HL-60 (cell line): ENCODE results near the gene EPN1.
"Not testable (repeated sequence)": the region's sequence is repeated elsewhere in the genome, so short reads cannot be mapped to it uniquely, and the experiment has no call there.

ENCODE experiments used
- DNase-seq, 2 experiments: peaks; one replicate each; pipeline ENCODE4 v3.0.0-alpha.2; 2010 to 2020; ENCODE audit warnings: low read depth in 1 of 2, low spot score in 1 of 2
- H3K27ac ChIP-seq: fragments of 250-450 bp; sonication (Bioruptor Pico); replicated peaks from 2 replicates; pipeline ENCODE4 v1.5.1; 2020; ENCODE audit warnings: mild to moderate bottlenecking, moderate library complexity
- H3K27me3 ChIP-seq: fragments of 250-450 bp; sonication (Bioruptor Pico); 2 replicates; pipeline ENCODE4 v1.5.1; 2021; ENCODE audit warnings: mild to moderate bottlenecking, moderate library complexity; ENCODE audit not compliant: insufficient read depth, poor library complexity, severe bottlenecking
- H3K4me3 ChIP-seq: replicated peaks from 2 replicates; pipeline ENCODE4 v1.5.1; 2011; ENCODE audit warnings: mild to moderate bottlenecking, control low read depth, low read length; ENCODE audit not compliant: insufficient read depth
- CTCF ChIP-seq: IDR thresholded peaks from one replicate; pipeline ENCODE4 v1.5.1; 2011; ENCODE audit warnings: low read length, control low read depth, inconsistent platforms; ENCODE audit not compliant: insufficient read depth
- GABPA ChIP-seq: IDR thresholded peaks from 2 replicates; pipeline ENCODE4 v1.6.1; 2012; ENCODE audit warnings: low read depth
- POLR2AphosphoS5 ChIP-seq: IDR thresholded peaks from 2 replicates; pipeline ENCODE4 v1.6.1; 2012; ENCODE audit warnings: low read depth
- SPI1 ChIP-seq: IDR thresholded peaks from 2 replicates; pipeline ENCODE4 v1.6.1; 2012; ENCODE audit warnings: low read depth, mild to moderate bottlenecking, borderline replicate concordance
- TF ChIP-seq, protein P1 (sequence below): IDR thresholded peaks from 2 replicates; pipeline ENCODE4 v1.6.1; 2012; ENCODE audit warnings: low read depth; ENCODE audit not compliant: insufficient replicate concordance

The EPN1 gene

DNA sequence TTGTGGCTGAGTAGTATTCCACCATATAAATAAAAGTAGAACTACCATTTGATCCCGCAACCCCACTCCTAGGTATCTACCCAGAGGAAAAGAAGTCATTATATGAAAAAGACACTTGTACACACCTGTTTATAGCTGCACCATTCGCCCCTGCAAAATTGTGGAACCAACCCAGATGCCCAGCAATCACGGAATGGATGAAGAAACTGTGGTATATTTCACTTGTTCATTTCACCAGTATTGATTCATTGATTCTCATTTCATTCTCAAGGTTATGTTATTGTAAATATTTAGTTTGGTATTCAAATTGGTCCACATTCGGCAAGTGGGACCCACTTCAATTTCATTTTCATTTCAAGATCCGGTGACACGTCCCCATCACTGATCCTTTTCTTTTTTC lies 75.7 kb downstream of the EPN1 start:
- DNase-seq = no peak
- Histone ChIP-seq H3K27ac (no peak overlapping the region), H3K4me3 (no peak overlapping the region), H3K27me3 (no peaks in the 10 kb centered on the region)
- TF ChIP-seq, protein P1, sequence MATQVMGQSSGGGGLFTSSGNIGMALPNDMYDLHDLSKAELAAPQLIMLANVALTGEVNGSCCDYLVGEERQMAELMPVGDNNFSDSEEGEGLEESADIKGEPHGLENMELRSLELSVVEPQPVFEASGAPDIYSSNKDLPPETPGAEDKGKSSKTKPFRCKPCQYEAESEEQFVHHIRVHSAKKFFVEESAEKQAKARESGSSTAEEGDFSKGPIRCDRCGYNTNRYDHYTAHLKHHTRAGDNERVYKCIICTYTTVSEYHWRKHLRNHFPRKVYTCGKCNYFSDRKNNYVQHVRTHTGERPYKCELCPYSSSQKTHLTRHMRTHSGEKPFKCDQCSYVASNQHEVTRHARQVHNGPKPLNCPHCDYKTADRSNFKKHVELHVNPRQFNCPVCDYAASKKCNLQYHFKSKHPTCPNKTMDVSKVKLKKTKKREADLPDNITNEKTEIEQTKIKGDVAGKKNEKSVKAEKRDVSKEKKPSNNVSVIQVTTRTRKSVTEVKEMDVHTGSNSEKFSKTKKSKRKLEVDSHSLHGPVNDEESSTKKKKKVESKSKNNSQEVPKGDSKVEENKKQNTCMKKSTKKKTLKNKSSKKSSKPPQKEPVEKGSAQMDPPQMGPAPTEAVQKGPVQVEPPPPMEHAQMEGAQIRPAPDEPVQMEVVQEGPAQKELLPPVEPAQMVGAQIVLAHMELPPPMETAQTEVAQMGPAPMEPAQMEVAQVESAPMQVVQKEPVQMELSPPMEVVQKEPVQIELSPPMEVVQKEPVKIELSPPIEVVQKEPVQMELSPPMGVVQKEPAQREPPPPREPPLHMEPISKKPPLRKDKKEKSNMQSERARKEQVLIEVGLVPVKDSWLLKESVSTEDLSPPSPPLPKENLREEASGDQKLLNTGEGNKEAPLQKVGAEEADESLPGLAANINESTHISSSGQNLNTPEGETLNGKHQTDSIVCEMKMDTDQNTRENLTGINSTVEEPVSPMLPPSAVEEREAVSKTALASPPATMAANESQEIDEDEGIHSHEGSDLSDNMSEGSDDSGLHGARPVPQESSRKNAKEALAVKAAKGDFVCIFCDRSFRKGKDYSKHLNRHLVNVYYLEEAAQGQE = no peak
- TF ChIP-seq GABPA (no peak), SPI1 (no peak), POLR2AphosphoS5 (no peak), CTCF (no peak)

- no peak for DNase-seq
- TF ChIP-seq SPI1 = no peak
- TF ChIP-seq CTCF = no peak
- TF ChIP-seq POLR2AphosphoS5 = no peak
- TF ChIP-seq GABPA = no peak
- TF ChIP-seq, protein P1 = no peak
- no peaks in the 10 kb centered on the region for H3K27me3 ChIP-seq
- H3K27ac ChIP-seq = no peak overlapping the region
- no peak overlapping the region for H3K4me3 ChIP-seq
Observed at GRCh38 chr19:55753401-55753800, 78.4 kb downstream of the EPN1 start.

DNA sequence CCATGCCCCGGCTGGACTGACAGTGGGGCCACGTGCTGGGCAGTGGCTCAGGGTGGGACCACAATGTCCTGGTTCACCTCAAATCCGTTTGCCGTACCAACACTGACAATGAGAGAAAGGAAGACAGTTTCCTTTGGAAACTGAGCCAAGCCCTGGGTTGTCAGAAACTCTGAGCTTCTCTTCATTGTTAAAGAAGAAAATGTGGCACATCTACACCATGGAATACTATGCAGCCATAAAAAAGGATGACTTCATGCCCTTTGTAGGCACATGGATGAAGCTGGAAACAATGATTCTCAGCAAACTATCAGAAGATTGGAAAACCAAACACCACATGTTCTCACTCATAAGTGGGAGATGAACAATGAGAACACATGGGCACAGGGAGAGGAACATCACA lies 81.8 kb downstream of the EPN1 start:
- H3K4me3 ChIP-seq, DNase-seq, H3K27ac ChIP-seq, H3K27me3 ChIP-seq: not testable (repeated sequence)

DNA sequence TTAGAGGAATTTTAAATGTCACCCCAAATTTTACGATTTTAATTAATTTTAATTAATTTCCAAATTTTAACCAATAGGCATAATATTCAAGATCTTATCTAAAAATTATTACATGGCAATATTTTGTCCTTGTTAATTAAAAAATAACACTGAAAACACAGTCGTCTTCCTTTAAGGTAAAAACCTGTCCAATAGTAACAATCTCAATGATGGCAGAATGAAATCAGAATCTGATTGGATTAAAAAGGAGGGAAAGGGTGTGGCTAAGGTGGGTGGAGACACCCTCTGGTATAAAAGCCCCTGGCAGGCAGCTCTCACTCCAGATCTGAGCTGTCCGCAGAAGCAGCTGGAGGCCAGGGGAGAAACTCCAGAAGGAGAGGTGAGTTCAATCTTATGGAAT lies 83.8 kb downstream of the EPN1 start, which contains the start of gene RFPL4A:
Gene RFPL4A, plus strand, starts transcription at position 301 of the 400 bp plus-strand sequence. CDS start 2,704 bp downstream, outside the sequence.
- H3K4me3 ChIP-seq, H3K27ac ChIP-seq, H3K27me3 ChIP-seq, DNase-seq: not testable (repeated sequence)
